HG02623 (cell line): ENCODE data around the gene CRIP2.

ENCODE experiments used
- ATAC-seq: cut with Tn5 transposase; IDR thresholded peaks from one replicate; pipeline ENCODE4 v1.9.1; 2021; ENCODE audit warnings: moderate library complexity; ENCODE audit not compliant: unreplicated experiment

Gene CRIP2

DNA sequence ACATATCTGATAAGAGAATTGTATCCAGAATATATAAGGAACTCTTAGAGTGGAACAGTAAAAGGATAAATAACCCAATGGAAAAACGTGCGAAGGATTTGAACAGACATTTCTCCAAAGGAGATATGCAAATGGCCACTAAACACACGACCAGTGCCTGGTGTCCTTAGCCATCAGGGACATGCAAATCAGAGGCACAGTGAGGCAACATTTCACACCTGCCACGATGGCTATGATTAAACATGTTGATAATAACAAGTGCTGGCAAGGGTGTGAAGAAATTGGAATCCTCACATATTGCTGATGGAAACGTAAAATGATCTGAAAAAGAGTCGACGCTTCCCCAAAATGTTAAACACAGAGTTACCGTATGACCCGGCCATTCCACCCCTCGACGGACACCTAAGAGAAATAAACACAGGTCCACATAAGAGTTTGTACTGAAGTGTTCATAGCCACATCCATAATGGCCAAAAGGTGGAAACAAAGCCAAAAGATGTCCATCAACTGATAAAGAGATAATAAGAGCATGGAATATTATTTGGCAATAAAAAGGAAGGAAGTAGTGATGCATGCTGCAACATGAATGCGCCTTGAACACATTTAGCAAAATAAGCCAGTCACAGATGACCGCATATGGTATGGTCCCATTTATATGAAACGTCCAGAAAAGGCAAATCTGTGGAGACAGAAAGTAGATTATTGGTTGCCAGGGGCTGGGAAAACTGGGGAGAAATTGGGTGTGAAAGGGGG, 45.5 kb downstream of the CRIP2 start:
- ATAC-seq, result no peak

DNA sequence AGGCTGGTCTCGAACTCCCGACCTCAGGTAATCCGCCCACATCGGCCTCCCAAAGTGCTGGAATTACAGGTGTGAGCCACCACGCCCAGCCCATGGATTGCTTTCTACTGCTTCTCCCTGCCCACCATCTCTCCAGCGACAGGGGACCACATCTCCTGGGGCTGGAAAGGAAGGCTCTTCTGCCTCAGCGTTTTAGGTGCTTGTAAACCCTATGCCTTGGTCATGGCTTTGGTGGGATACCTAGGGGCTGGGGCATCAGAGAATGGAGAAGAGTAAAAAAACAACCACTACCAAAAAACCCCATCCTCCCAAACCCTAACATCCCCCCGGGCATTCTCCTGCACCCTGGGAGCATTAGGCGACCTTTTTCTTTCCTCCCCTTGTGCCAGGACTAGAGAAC, 50.7 kb downstream of the CRIP2 start:
- ATAC-seq, result no peak

GRCh38 chr14:105525861-105526775, 51.5 kb downstream of the CRIP2 start, which contains the start of gene TMEM121:
Gene TMEM121 (plus strand): TSS chr14:105526583. CDS start chr14:105528835, 2,252 bp downstream.
- ATAC-seq, result no peak

DNA sequence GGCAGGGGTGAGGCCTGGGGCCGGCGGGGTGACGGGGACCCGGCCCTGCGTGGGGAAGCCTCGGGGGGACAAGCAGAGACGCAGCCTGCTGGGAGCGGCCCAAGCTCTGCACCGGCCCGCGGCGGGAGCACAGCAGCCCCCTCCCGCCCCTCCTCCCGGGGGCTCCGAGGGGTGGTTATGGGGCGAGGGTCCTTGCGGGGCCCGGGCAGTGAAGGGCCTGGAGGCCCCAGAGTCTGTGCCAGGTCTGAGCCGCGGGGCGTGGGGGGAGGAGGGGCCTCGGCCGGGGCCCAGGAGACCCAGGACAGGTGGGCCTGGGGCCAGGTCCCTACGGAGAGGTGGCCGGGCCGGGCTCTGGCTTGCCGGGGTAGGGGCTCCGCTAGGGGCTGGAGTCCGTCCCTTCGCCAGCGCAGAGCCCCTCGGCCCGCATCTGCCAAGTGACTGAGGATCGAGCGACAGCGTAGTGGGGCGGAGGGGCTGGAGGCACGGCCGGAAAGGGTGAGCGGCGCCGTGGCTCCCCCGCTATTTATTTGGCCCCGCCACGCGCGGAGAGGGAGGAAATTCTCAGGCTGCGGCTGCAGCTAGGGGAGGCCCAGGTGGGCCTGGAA, 52.3 kb downstream of the CRIP2 start:
- no peak for ATAC-seq

GRCh38 chr14:105527381-105527825, 52.8 kb downstream of the CRIP2 start:
- no peak for ATAC-seq

DNA sequence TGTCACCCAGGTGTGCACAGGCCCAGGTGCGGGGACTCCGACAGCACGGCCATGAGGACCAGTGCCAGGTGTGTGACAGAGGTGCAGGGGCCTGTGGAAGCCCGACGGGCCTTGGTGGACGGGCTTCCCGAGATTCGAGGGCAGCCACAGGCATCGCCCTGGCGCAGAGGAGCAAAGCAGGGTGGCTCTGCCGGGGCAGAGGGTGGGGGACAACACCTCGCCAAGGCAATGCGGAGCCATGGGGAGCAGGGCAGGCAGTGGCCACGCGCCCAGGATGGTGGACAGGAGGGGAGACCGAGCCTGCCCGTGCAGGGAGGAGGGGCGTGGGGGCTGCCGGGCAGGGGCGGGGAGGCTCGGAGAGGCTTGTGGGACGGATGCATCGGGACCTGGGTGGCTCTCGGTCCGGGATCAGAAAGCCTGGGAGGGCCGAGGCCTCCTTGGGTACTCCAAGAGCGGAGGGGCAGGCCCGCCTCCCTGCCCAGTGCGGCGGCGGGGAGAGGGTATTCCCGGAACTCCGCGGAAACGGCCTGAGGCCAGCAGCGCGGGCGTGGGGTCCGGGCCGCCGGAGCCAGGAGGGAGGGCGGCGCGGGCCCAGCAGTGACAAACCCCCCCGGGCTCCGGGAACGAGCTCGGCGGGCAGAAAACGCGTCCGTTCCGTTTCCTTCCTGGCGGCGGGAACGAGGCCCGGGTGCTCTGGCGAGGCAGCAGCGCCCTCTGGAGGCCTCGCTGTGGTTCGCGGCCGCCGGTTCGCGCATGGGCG, 53.4 kb downstream of the CRIP2 start:
- no peak for ATAC-seq

GRCh38 chr14:105528586-105529318, 54.1 kb downstream of the CRIP2 start:
- no peak for ATAC-seq

GRCh38 chr14:105529319-105529568, 54.6 kb downstream of the CRIP2 start:
- ATAC-seq, result no peak
